Ramos (cell line): ENCODE data around the gene DDX28.

Experiments used
- in situ Hi-C: fragments of 300-500 bp; cut with MboI; formaldehyde crosslinking; loops from one replicate; pipeline ENCODE4 v1.14.3; 2022; ENCODE audit warnings: low sequenced_read_pairs; ENCODE audit not compliant: unreplicated experiment

Gene DDX28

GRCh38 chr16:68022728-68023537, at the start of gene DDX28, which contains the start of gene DUS2:
TSS of gene DDX28 (minus strand) at chr16:68023232. CDS start at chr16:68023202, 30 bp downstream.
TSS of gene DUS2 (plus strand) at chr16:68023284. CDS start at chr16:68038024, 14,740 bp downstream.
- in situ Hi-C loops, result no loop called here

GRCh38 chr16:68072038-68072695, 49.1 kb upstream of the DDX28 start:
- in situ Hi-C loops, result no loop called here

- in situ Hi-C loops, result no loop called here
Measured at GRCh38 chr16:68071518-68071901, 48.5 kb upstream of the DDX28 start.

GRCh38 chr16:68070806-68071517, 47.9 kb upstream of the DDX28 start:
- in situ Hi-C loops, result no loop called here

GRCh38 chr16:68070249-68070730, 47.3 kb upstream of the DDX28 start:
- in situ Hi-C loops, result no loop called here

- in situ Hi-C loops, result no loop called here
Measured at GRCh38 chr16:68069511-68070248, 46.6 kb upstream of the DDX28 start.

- in situ Hi-C loops, result no loop called here
Measured at GRCh38 chr16:68068926-68069325, 45.9 kb upstream of the DDX28 start.

- in situ Hi-C loops, result no loop called here
Measured at GRCh38 chr16:68066763-68067162, 43.7 kb upstream of the DDX28 start.

- in situ Hi-C loops, result no loop called here
Measured at GRCh38 chr16:68065716-68066305, 42.8 kb upstream of the DDX28 start.

- in situ Hi-C loops, result no loop called here
Measured at GRCh38 chr16:68064791-68065365, 41.8 kb upstream of the DDX28 start.

- in situ Hi-C loops, result no loop called here
Measured at GRCh38 chr16:68062910-68063393, 39.9 kb upstream of the DDX28 start.

- in situ Hi-C loops, result no loop called here
Measured at GRCh38 chr16:68061396-68061795, 38.4 kb upstream of the DDX28 start.

- in situ Hi-C loops, result no loop called here
Measured at GRCh38 chr16:68059804-68060203, 36.8 kb upstream of the DDX28 start.

GRCh38 chr16:68055395-68055794, 32.4 kb upstream of the DDX28 start:
- in situ Hi-C loops, result no loop called here

GRCh38 chr16:68049449-68049848, 26.4 kb upstream of the DDX28 start:
- in situ Hi-C loops, result loop anchor here (10.0 kb wide), 1 partner anchor 375 kb away; no protein-coding TSS in a partner anchor

GRCh38 chr16:68047987-68048386, 25.0 kb upstream of the DDX28 start:
- in situ Hi-C loops, result loop anchor here (10.0 kb wide), 1 partner anchor 373 kb away; no protein-coding TSS in a partner anchor

- in situ Hi-C loops, result loop anchor here (10.0 kb wide), 1 partner anchor 371 kb away; no protein-coding TSS in a partner anchor
Measured at GRCh38 chr16:68046106-68046505, 23.1 kb upstream of the DDX28 start.

GRCh38 chr16:68041783-68042182, 18.8 kb upstream of the DDX28 start:
- in situ Hi-C loops, result loop anchor here (10.0 kb wide), 1 partner anchor 367 kb away; no protein-coding TSS in a partner anchor
